HEK293 (cell line): ENCODE data around the gene TRAPPC12.

Experiments used
- CTCF ChIA-PET: fragments of 350-600 bp; formaldehyde crosslinking; extraction: SDS; loops from one replicate; lab custom pipeline; 2021; ENCODE audit warnings: antibody characterized with exemption; lab: Yijun Ruan, JAX
- POLR2A ChIA-PET: fragments of 300-600 bp; formaldehyde crosslinking; extraction: SDS; loops from one replicate; lab custom pipeline; 2020; ENCODE audit warnings: antibody characterized with exemption, inconsistent platforms; lab: Yijun Ruan, JAX
- H3K27ac ChIP-seq: fragments of 200-500 bp; sonication (Bioruptor generic); 2 replicates; pipeline ENCODE4 v1.5.1; 2014; ENCODE audit warnings: low read depth, low read length, control low read depth, inconsistent platforms; ENCODE audit errors: extremely low read depth
- H3K36me3 ChIP-seq, 2 experiments: fragments of 200-500 bp in 1 of 2; sonication (Bioruptor generic) in 1 of 2; 1 replicate in 1 of 2; 2 replicates in 1 of 2; pipeline ENCODE4 v1.5.1; 2014 to 2017; ENCODE audit warnings: inconsistent platforms in 2 of 2, low read length in 2 of 2; ENCODE audit not compliant: control insufficient read depth in 2 of 2, insufficient read depth in 1 of 2
- H3K4me1 ChIP-seq: fragments of 200-500 bp; sonication (Bioruptor generic); 2 replicates; pipeline ENCODE4 v1.5.1; 2014; ENCODE audit warnings: mild to moderate bottlenecking, low read length, inconsistent platforms; ENCODE audit not compliant: control insufficient read depth, insufficient read depth
- H3K4me3 ChIP-seq: 2 replicates; pipeline ENCODE4 v1.5.1; 2011; ENCODE audit warnings: low read depth, mild to moderate bottlenecking, control low read depth, low read length, moderate library complexity
- H3K9me3 ChIP-seq: fragments of 200-500 bp; sonication (Bioruptor generic); 2 replicates; pipeline ENCODE4 v1.5.1; 2014; ENCODE audit warnings: low read depth, low read length, inconsistent platforms; ENCODE audit not compliant: control insufficient read depth, insufficient read depth
- SP2 ChIP-seq: fragments of 450-650 bp; formaldehyde crosslinking; IDR thresholded peaks from 2 replicates; pipeline ENCODE4 v1.5.1; 2016; ENCODE audit warnings: missing biosample characterization, missing genetic modification characterization
- SP3 ChIP-seq: fragments of 450-650 bp; formaldehyde crosslinking; IDR thresholded peaks from 2 replicates; pipeline ENCODE4 v1.5.1; 2016; ENCODE audit warnings: missing biosample characterization, missing genetic modification characterization
- ZNF10 ChIP-seq: fragments of 450-650 bp; formaldehyde crosslinking; IDR thresholded peaks from 2 replicates; pipeline ENCODE4 v1.5.1; 2017; ENCODE audit warnings: missing biosample characterization, missing genetic modification characterization
- ZNF157 ChIP-seq: fragments of 450-650 bp; formaldehyde crosslinking; IDR thresholded peaks from 2 replicates; pipeline ENCODE4 v1.5.1; 2016; ENCODE audit warnings: missing biosample characterization, missing genetic modification characterization
- ZNF174 ChIP-seq: fragments of 450-650 bp; formaldehyde crosslinking; IDR thresholded peaks from 2 replicates; pipeline ENCODE4 v1.5.0; 2017; ENCODE audit warnings: missing biosample characterization, mild to moderate bottlenecking, missing genetic modification characterization
- ZNF19 ChIP-seq: fragments of 450-650 bp; formaldehyde crosslinking; IDR thresholded peaks from 2 replicates; pipeline ENCODE4; 2016; ENCODE audit warnings: missing biosample characterization, missing genetic modification characterization, low read depth
- ZNF214 ChIP-seq: fragments of 450-650 bp; formaldehyde crosslinking; IDR thresholded peaks from 2 replicates; pipeline ENCODE4 v1.5.1; 2017; ENCODE audit warnings: missing biosample characterization, mild to moderate bottlenecking, missing genetic modification characterization, borderline replicate concordance
- ZNF292 ChIP-seq: fragments of 450-650 bp; formaldehyde crosslinking; IDR thresholded peaks from 2 replicates; pipeline ENCODE4 v1.5.1; 2016; ENCODE audit warnings: low read depth, missing biosample characterization, missing genetic modification characterization, borderline replicate concordance
- ZNF324 ChIP-seq: fragments of 450-650 bp; formaldehyde crosslinking; IDR thresholded peaks from 2 replicates; pipeline ENCODE4 v1.5.1; 2016; ENCODE audit warnings: missing biosample characterization, missing genetic modification characterization
- ZNF473 ChIP-seq: fragments of 450-650 bp; formaldehyde crosslinking; IDR thresholded peaks from 2 replicates; pipeline ENCODE4 v1.5.1; 2017; ENCODE audit warnings: missing biosample characterization, missing genetic modification characterization
- ZNF530 ChIP-seq: fragments of 450-650 bp; formaldehyde crosslinking; IDR thresholded peaks from 2 replicates; pipeline ENCODE4 v1.5.1; 2016; ENCODE audit warnings: low read depth, missing biosample characterization, missing genetic modification characterization
- ZNF544 ChIP-seq: fragments of 450-650 bp; formaldehyde crosslinking; IDR thresholded peaks from 2 replicates; pipeline ENCODE4 v1.5.0; 2017; ENCODE audit warnings: missing biosample characterization, missing genetic modification characterization
- ZNF600 ChIP-seq: fragments of 450-650 bp; formaldehyde crosslinking; IDR thresholded peaks from 2 replicates; pipeline ENCODE4 v1.5.1; 2016; ENCODE audit warnings: missing biosample characterization, missing genetic modification characterization
- ZNF624 ChIP-seq: fragments of 450-650 bp; formaldehyde crosslinking; IDR thresholded peaks from 2 replicates; pipeline ENCODE4 v1.5.1; 2017; ENCODE audit warnings: missing biosample characterization, missing genetic modification characterization
- ZNF629 ChIP-seq: fragments of 450-650 bp; formaldehyde crosslinking; IDR thresholded peaks from 2 replicates; pipeline ENCODE4 v1.5.1; 2017; ENCODE audit warnings: missing biosample characterization, missing genetic modification characterization
- ZNF654 ChIP-seq: fragments of 450-650 bp; formaldehyde crosslinking; IDR thresholded peaks from 2 replicates; pipeline ENCODE4 v1.5.1; 2016; ENCODE audit warnings: low read depth, missing biosample characterization, missing genetic modification characterization
- ZNF670 ChIP-seq: fragments of 450-650 bp; formaldehyde crosslinking; IDR thresholded peaks from 2 replicates; pipeline ENCODE4 v1.5.1; 2016; ENCODE audit warnings: missing biosample characterization, missing genetic modification characterization, low read depth
- ZNF785 ChIP-seq: fragments of 450-650 bp; formaldehyde crosslinking; IDR thresholded peaks from 2 replicates; pipeline ENCODE4 v1.5.1; 2016; ENCODE audit warnings: missing biosample characterization, missing genetic modification characterization
- ZNF792 ChIP-seq: fragments of 450-650 bp; formaldehyde crosslinking; IDR thresholded peaks from 2 replicates; pipeline ENCODE4 v1.5.1; 2016; ENCODE audit warnings: missing biosample characterization, missing genetic modification characterization
- TF ChIP-seq, protein P1 (sequence below): fragments of 450-650 bp; formaldehyde crosslinking; IDR thresholded peaks from 2 replicates; pipeline ENCODE4 v1.5.1; 2016; ENCODE audit warnings: missing biosample characterization, missing genetic modification characterization
- TF ChIP-seq, protein P2 (sequence below): fragments of 450-650 bp; formaldehyde crosslinking; IDR thresholded peaks from 2 replicates; pipeline ENCODE4 v1.5.1; 2016; ENCODE audit warnings: missing biosample characterization, missing genetic modification characterization
- TF ChIP-seq, protein P3 (sequence below): fragments of 450-650 bp; formaldehyde crosslinking; IDR thresholded peaks from 2 replicates; pipeline ENCODE4 v1.5.1; 2016; ENCODE audit warnings: missing biosample characterization, missing genetic modification characterization, low read depth

The TRAPPC12 gene

DNA sequence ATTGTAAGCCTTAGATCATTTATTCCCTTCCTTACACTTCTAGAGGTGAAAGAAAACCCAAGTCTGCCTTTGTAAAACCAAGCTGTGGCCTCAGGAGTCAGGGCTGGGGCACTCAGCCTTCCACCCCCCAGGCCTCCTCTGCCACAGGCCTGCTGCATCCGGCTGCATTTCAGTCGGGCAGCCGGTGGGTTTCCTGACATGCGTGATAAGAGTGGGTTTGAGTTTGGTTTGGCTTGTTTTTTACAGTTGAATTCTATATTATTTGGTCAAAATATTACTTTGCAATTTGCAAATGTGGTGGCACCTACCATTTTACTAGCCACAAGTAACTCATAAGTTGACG is 97.5 kb downstream of the TRAPPC12 start (continued):
- no peak for TF ChIP-seq ZNF624 (tag by site-specific recombination)
- no peak for TF ChIP-seq ZNF174 (tag by site-specific recombination)
- no peak for TF ChIP-seq ZNF157
- TF ChIP-seq ZNF324 (tag by site-specific recombination): no peak
- no peak for TF ChIP-seq ZNF629 (tag by site-specific recombination)
- TF ChIP-seq, all 188 proteins: peak for 0

DNA sequence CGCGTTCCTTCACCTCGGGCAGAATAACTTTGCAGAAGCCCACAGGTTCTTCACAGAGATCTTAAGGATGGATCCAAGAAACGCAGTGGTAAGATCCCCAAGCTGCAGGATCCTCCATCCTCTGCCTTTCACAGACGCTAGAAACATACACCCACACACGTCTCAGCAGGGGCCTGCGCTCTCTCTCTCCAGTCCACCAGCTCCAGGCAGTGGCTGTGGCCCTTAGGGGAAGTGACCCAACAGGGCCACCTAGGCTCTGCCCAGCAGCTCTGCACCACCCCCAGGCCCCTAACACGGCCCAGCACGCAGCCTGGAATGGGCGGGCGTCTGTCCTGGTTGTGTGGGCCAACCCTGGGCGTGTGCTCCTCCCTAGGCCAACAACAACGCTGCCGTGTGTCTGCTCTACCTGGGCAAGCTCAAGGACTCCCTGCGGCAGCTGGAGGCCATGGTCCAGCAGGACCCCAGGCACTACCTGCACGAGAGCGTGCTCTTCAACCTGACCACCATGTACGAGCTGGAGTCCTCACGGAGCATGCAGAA is 99.4 kb downstream of the TRAPPC12 start:
- H3K4me1 ChIP-seq: no peaks in the 10 kb centered on the region
- H3K4me3 ChIP-seq: no peak overlapping the region
- ChIA-PET POLR2A (no interaction called here), CTCF (no interaction called here)
- no peak overlapping the region for H3K27ac ChIP-seq
- no peak for TF ChIP-seq SP2 (tag by site-specific recombination)
- TF ChIP-seq, protein P1, sequence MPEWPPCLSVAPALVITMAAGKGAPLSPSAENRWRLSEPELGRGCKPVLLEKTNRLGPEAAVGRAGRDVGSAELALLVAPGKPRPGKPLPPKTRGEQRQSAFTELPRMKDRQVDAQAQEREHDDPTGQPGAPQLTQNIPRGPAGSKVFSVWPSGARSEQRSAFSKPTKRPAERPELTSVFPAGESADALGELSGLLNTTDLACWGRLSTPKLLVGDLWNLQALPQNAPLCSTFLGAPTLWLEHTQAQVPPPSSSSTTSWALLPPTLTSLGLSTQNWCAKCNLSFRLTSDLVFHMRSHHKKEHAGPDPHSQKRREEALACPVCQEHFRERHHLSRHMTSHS (tag by site-specific recombination): no peak
- TF ChIP-seq, protein P2, sequence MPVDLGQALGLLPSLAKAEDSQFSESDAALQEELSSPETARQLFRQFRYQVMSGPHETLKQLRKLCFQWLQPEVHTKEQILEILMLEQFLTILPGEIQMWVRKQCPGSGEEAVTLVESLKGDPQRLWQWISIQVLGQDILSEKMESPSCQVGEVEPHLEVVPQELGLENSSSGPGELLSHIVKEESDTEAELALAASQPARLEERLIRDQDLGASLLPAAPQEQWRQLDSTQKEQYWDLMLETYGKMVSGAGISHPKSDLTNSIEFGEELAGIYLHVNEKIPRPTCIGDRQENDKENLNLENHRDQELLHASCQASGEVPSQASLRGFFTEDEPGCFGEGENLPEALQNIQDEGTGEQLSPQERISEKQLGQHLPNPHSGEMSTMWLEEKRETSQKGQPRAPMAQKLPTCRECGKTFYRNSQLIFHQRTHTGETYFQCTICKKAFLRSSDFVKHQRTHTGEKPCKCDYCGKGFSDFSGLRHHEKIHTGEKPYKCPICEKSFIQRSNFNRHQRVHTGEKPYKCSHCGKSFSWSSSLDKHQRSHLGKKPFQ: no peak
- no peak for TF ChIP-seq ZNF792
- TF ChIP-seq ZNF544 (tag by site-specific recombination): no peak
- no peak for TF ChIP-seq ZNF654 (tag by site-specific recombination)
- TF ChIP-seq ZNF473 (tag by site-specific recombination): no peak
- TF ChIP-seq ZNF600 (tag by site-specific recombination): no peak
- TF ChIP-seq ZNF670: no peak
- no peak for TF ChIP-seq ZNF530
- TF ChIP-seq ZNF785 (tag by site-specific recombination): no peak
- TF ChIP-seq, protein P3, sequence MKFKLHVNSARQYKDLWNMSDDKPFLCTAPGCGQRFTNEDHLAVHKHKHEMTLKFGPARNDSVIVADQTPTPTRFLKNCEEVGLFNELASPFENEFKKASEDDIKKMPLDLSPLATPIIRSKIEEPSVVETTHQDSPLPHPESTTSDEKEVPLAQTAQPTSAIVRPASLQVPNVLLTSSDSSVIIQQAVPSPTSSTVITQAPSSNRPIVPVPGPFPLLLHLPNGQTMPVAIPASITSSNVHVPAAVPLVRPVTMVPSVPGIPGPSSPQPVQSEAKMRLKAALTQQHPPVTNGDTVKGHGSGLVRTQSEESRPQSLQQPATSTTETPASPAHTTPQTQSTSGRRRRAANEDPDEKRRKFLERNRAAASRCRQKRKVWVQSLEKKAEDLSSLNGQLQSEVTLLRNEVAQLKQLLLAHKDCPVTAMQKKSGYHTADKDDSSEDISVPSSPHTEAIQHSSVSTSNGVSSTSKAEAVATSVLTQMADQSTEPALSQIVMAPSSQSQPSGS (tag by site-specific recombination): no peak
- no peak for TF ChIP-seq ZNF19 (tag by site-specific recombination)
- TF ChIP-seq ZNF292 (tag by site-specific recombination): no peak
- no peak for TF ChIP-seq ZNF10 (tag by site-specific recombination)
- TF ChIP-seq SP3 (tag by site-specific recombination): no peak
- TF ChIP-seq ZNF214 (tag by site-specific recombination): no peak
- H3K36me3 ChIP-seq: peaks cover 0 to 30% of the 10 kb centered on the region in 2 experiments
- H3K9me3 ChIP-seq: no peaks in the 10 kb centered on the region
